A549 (cell line): Measurements from ENCODE around the gene ABCG5.

Experiments
- CEBPB ChIP-seq, 2 experiments: fragments of >200 bp in 1 of 2; sonication (Bioruptor Twin) in 1 of 2; formaldehyde crosslinking in 1 of 2; IDR thresholded peaks; 2 replicates each; pipeline ENCODE4 v1.6.1; 2012 to 2016
- CTCF ChIP-seq: fragments of >200 bp; sonication (Bioruptor Twin); formaldehyde crosslinking; IDR thresholded peaks from 3 replicates; pipeline ENCODE4 v1.5.1; 2016
- HMGXB4 ChIP-seq: fragments of 250-450 bp; sonication (Bioruptor Pico); IDR thresholded peaks from 2 replicates; pipeline ENCODE4 v1.5.0; 2021; ENCODE audit warnings: mild to moderate bottlenecking, moderate library complexity, borderline replicate concordance
- RAD21 ChIP-seq, 2 experiments: fragments of >200 bp in 1 of 2; sonication (Bioruptor Twin) in 1 of 2; formaldehyde crosslinking in 1 of 2; IDR thresholded peaks in 1 of 2; conservative IDR thresholded peaks in 1 of 2; 2 replicates in 1 of 2; 3 replicates in 1 of 2; pipeline ENCODE4 v1.6.1; 2012 to 2018; ENCODE audit warnings: inconsistent platforms in 1 of 2

GRCh38 chr2:43812006-43812405, 26.6 kb downstream of the ABCG5 start:
- TF ChIP-seq RAD21 (conservative IDR thresholded peaks at IDR 0.05 in 1 of 2, IDR thresholded peaks at IDR 0.05 in 1 of 2), result no peak
- no peak for TF ChIP-seq CTCF
- no peak for TF ChIP-seq CEBPB (IDR thresholded peaks at IDR 0.05)
- no peak for TF ChIP-seq HMGXB4 (CRISPR knock-in tag)
